HepG2 (cell line): Measurements from ENCODE around the gene NLRC5. TPM values are rescaled to one million over a fixed set of nuclear protein-coding genes. Genes with fewer than 3 reads are reported as not detected.

Experiments
- HOXA9 ChIP-seq: sonication (generic); formaldehyde crosslinking; IDR thresholded peaks from 2 replicates; pipeline ENCODE4 v1.8.1; 2022; ENCODE audit warnings: missing genetic modification reagents, mild to moderate bottlenecking, moderate library complexity, borderline replicate concordance
- MZF1 ChIP-seq: sonication (generic); formaldehyde crosslinking; IDR thresholded peaks from 2 replicates; pipeline ENCODE4 v1.8.1; 2023; ENCODE audit warnings: mild to moderate bottlenecking, missing genetic modification reagents, borderline replicate concordance
- SALL1 ChIP-seq: sonication (generic); formaldehyde crosslinking; IDR thresholded peaks from 2 replicates; pipeline ENCODE4 v1.8.0; 2022; ENCODE audit warnings: mild to moderate bottlenecking, missing genetic modification reagents
- ZNF251 ChIP-seq: sonication (generic); formaldehyde crosslinking; IDR thresholded peaks from 2 replicates; pipeline ENCODE4 v1.9.0; 2021; ENCODE audit warnings: mild to moderate bottlenecking, missing genetic modification reagents
- ZNF775 ChIP-seq: sonication (generic); formaldehyde crosslinking; IDR thresholded peaks from 2 replicates; pipeline ENCODE4 v1.4.0; 2020; ENCODE audit warnings: missing genetic modification reagents, mild to moderate bottlenecking, moderate library complexity, borderline replicate concordance
- ZNF850 ChIP-seq: sonication (generic); formaldehyde crosslinking; conservative IDR thresholded peaks from 2 replicates; pipeline ENCODE4 v1.9.0; 2021; ENCODE audit warnings: mild to moderate bottlenecking, missing genetic modification reagents
- polyA plus RNA-seq, 8 experiments: library from polyadenylated mRNA; depleted of rRNA in 3 of 8; stranded (reverse) in 7 of 8; unstranded in 1 of 8; fragments of >200 nt; fragmentation: Illumina TruSeq in 4 of 8; extraction: Trizol in 4 of 8; gene quantifications; 2 replicates each; pipeline versions ENCODE4 v1.2.1 to v1.2.3, GENCODE V29; 2011 to 2016; ENCODE audit warnings: low read depth in 4 of 8, missing spikeins in 1 of 8, mixed read lengths in 1 of 8; ENCODE audit not compliant: insufficient read depth in 1 of 8
- total RNA-seq, 5 experiments: library from RNA; depleted of rRNA; stranded (reverse); fragments of >200 nt; fragmentation: Illumina TruSeq; extraction: Trizol; gene quantifications; 2 replicates each; pipeline ENCODE4 v1.2.3, GENCODE V29; 2016; ENCODE audit warnings: low read depth in 1 of 5
- TF ChIP-seq, protein P1 (sequence below): sonication (generic); formaldehyde crosslinking; IDR thresholded peaks from 2 replicates; pipeline ENCODE4 v1.4.0; 2020; ENCODE audit warnings: mild to moderate bottlenecking, missing genetic modification reagents
- TF ChIP-seq, protein P2 (sequence below): sonication (generic); formaldehyde crosslinking; IDR thresholded peaks from 2 replicates; pipeline ENCODE4 v1.4.0; 2020; ENCODE audit warnings: mild to moderate bottlenecking, low read depth, missing genetic modification reagents
- TF ChIP-seq, protein P3 (sequence below): sonication (generic); formaldehyde crosslinking; IDR thresholded peaks from 2 replicates; pipeline ENCODE4 v1.9.0; 2021; ENCODE audit warnings: missing genetic modification reagents, mild to moderate bottlenecking, borderline replicate concordance
- TF ChIP-seq, protein P4 (sequence below): sonication (generic); formaldehyde crosslinking; IDR thresholded peaks from 2 replicates; pipeline ENCODE4 v1.4.0; 2020; ENCODE audit warnings: mild to moderate bottlenecking, missing genetic modification reagents
- TF ChIP-seq, protein P5 (sequence below): sonication (generic); formaldehyde crosslinking; IDR thresholded peaks from 2 replicates; pipeline ENCODE4 v1.4.0; 2020; ENCODE audit warnings: missing genetic modification reagents
- TF ChIP-seq, protein P6 (sequence below), 2 experiments: IDR thresholded peaks; 2 replicates each; pipeline ENCODE4 v1.6.1; 2011 to 2012; ENCODE audit warnings: low read length in 2 of 2, borderline replicate concordance in 1 of 2, low read depth in 1 of 2, mild to moderate bottlenecking in 1 of 2, moderate library complexity in 1 of 2

NLRC5 gene
- total and polyA plus RNA-seq, 2 of the 13 experiments (the other 11 are each of a cell fraction or from before 2014, with no cell fraction given) = 6.3 to 12.7 TPM

DNA sequence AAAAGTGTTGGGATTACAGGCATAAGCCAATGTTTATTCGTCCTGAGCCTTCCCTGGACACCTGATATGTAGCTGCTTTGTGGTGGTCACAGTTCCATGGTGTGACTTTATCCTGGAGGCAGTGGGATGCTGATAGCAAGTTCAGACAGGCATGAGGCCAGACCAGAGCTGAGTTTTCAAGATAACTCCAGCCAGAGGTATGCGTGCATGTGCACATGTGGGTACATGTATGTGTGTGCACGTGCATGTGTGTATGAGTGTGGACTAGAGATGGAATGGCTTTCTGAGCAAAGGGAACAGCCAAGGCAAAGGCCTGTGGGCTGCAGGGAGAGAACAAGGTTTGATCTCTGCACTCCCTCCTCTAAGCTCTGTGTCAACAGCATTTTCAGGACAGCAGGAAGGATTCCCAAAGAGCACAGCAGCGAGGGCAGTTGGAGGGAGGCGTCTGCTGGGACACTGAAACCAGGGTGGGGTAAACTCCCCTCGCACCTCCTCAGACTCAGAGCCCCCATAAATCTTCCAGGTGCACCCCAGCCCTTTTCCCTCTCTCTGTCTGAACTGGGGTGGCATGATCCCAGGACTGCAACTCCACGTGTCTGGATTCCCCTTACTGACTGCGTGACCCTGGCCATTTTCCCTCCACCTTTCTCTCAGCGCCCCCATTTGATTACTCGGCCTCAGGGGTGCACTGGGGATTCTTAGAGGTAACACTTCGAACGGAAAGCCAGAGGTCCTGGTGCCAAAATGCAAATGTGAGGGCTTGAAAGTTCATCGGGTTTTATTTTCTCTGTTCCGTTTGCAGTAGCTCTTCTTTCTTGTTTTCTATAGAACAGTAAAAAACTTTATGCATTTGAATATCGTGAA, 15.3 kb downstream of the NLRC5 start (continued):
- TF ChIP-seq MZF1 (CRISPR knock-in tag) (no peak), ZNF251 (CRISPR knock-in tag) (no peak), HOXA9 (CRISPR knock-in tag) (no peak), SALL1 (peak; percentile 87), ZNF775 (CRISPR knock-in tag) (no peak; the same call in 1 of the 2 replicates), ZNF850 (CRISPR knock-in tag) (no peak)
- TF ChIP-seq, protein P1, sequence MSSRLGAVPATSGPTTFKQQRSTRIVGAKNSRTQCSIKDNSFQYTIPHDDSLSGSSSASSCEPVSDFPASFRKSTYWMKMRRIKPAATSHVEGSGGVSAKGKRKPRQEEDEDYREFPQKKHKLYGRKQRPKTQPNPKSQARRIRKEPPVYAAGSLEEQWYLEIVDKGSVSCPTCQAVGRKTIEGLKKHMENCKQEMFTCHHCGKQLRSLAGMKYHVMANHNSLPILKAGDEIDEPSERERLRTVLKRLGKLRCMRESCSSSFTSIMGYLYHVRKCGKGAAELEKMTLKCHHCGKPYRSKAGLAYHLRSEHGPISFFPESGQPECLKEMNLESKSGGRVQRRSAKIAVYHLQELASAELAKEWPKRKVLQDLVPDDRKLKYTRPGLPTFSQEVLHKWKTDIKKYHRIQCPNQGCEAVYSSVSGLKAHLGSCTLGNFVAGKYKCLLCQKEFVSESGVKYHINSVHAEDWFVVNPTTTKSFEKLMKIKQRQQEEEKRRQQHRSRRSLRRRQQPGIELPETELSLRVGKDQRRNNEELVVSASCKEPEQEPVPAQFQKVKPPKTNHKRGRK (CRISPR knock-in tag) = 0 out of 2 replicates have a peak, but pooled peaks have one; percentile 52
- TF ChIP-seq, protein P2, sequence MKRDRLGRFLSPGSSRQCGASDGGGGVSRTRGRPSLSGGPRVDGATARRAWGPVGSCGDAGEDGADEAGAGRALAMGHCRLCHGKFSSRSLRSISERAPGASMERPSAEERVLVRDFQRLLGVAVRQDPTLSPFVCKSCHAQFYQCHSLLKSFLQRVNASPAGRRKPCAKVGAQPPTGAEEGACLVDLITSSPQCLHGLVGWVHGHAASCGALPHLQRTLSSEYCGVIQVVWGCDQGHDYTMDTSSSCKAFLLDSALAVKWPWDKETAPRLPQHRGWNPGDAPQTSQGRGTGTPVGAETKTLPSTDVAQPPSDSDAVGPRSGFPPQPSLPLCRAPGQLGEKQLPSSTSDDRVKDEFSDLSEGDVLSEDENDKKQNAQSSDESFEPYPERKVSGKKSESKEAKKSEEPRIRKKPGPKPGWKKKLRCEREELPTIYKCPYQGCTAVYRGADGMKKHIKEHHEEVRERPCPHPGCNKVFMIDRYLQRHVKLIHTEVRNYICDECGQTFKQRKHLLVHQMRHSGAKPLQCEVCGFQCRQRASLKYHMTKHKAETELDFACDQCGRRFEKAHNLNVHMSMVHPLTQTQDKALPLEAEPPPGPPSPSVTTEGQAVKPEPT (CRISPR knock-in tag) = no peak
- TF ChIP-seq, protein P3, sequence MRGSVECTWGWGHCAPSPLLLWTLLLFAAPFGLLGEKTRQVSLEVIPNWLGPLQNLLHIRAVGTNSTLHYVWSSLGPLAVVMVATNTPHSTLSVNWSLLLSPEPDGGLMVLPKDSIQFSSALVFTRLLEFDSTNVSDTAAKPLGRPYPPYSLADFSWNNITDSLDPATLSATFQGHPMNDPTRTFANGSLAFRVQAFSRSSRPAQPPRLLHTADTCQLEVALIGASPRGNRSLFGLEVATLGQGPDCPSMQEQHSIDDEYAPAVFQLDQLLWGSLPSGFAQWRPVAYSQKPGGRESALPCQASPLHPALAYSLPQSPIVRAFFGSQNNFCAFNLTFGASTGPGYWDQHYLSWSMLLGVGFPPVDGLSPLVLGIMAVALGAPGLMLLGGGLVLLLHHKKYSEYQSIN (CRISPR knock-in tag) = no peak
- TF ChIP-seq, protein P4, sequence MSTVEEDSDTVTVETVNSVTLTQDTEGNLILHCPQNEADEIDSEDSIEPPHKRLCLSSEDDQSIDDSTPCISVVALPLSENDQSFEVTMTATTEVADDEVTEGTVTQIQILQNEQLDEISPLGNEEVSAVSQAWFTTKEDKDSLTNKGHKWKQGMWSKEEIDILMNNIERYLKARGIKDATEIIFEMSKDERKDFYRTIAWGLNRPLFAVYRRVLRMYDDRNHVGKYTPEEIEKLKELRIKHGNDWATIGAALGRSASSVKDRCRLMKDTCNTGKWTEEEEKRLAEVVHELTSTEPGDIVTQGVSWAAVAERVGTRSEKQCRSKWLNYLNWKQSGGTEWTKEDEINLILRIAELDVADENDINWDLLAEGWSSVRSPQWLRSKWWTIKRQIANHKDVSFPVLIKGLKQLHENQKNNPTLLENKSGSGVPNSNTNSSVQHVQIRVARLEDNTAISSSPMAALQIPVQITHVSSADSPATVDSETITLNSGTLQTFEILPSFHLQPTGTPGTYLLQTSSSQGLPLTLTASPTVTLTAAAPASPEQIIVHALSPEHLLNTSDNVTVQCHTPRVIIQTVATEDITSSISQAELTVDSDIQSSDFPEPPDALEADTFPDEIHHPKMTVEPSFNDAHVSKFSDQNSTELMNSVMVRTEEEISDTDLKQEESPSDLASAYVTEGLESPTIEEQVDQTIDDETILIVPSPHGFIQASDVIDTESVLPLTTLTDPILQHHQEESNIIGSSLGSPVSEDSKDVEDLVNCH = no peak
- TF ChIP-seq, protein P5, sequence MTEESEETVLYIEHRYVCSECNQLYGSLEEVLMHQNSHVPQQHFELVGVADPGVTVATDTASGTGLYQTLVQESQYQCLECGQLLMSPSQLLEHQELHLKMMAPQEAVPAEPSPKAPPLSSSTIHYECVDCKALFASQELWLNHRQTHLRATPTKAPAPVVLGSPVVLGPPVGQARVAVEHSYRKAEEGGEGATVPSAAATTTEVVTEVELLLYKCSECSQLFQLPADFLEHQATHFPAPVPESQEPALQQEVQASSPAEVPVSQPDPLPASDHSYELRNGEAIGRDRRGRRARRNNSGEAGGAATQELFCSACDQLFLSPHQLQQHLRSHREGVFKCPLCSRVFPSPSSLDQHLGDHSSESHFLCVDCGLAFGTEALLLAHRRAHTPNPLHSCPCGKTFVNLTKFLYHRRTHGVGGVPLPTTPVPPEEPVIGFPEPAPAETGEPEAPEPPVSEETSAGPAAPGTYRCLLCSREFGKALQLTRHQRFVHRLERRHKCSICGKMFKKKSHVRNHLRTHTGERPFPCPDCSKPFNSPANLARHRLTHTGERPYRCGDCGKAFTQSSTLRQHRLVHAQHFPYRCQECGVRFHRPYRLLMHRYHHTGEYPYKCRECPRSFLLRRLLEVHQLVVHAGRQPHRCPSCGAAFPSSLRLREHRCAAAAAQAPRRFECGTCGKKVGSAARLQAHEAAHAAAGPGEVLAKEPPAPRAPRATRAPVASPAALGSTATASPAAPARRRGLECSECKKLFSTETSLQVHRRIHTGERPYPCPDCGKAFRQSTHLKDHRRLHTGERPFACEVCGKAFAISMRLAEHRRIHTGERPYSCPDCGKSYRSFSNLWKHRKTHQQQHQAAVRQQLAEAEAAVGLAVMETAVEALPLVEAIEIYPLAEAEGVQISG = peak; percentile 81; the same call in 1 of the 2 replicates
- TF ChIP-seq, protein P6, sequence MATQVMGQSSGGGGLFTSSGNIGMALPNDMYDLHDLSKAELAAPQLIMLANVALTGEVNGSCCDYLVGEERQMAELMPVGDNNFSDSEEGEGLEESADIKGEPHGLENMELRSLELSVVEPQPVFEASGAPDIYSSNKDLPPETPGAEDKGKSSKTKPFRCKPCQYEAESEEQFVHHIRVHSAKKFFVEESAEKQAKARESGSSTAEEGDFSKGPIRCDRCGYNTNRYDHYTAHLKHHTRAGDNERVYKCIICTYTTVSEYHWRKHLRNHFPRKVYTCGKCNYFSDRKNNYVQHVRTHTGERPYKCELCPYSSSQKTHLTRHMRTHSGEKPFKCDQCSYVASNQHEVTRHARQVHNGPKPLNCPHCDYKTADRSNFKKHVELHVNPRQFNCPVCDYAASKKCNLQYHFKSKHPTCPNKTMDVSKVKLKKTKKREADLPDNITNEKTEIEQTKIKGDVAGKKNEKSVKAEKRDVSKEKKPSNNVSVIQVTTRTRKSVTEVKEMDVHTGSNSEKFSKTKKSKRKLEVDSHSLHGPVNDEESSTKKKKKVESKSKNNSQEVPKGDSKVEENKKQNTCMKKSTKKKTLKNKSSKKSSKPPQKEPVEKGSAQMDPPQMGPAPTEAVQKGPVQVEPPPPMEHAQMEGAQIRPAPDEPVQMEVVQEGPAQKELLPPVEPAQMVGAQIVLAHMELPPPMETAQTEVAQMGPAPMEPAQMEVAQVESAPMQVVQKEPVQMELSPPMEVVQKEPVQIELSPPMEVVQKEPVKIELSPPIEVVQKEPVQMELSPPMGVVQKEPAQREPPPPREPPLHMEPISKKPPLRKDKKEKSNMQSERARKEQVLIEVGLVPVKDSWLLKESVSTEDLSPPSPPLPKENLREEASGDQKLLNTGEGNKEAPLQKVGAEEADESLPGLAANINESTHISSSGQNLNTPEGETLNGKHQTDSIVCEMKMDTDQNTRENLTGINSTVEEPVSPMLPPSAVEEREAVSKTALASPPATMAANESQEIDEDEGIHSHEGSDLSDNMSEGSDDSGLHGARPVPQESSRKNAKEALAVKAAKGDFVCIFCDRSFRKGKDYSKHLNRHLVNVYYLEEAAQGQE (IDR thresholded peaks at IDR 0.05; ENCODE audit: borderline replicate concordance in 1 of 2, low read depth in 1 of 2, low read length in 2 of 2) = no peak
